IPS-18a (cell line): ENCODE measurements around the gene COPB1.

ENCODE experiments used
- H3K27ac ChIP-seq: one replicate; pipeline ENCODE4 v1.5.1; 2013; ENCODE audit warnings: low read length
- H3K27me3 ChIP-seq: one replicate; pipeline ENCODE4 v1.6.1; 2013; ENCODE audit warnings: mild to moderate bottlenecking, low read length; ENCODE audit not compliant: control insufficient read depth, insufficient read depth
- H3K36me3 ChIP-seq: one replicate; pipeline ENCODE4 v1.6.1; 2013; ENCODE audit warnings: low read depth, low read length; ENCODE audit not compliant: control insufficient read depth
- H3K4me1 ChIP-seq: one replicate; pipeline ENCODE4 v1.6.1; 2013; ENCODE audit warnings: low read depth, low read length; ENCODE audit not compliant: control insufficient read depth
- H3K4me3 ChIP-seq: one replicate; pipeline ENCODE4 v1.5.1; 2013; ENCODE audit warnings: low read length
- H3K9ac ChIP-seq: one replicate; pipeline ENCODE4 v1.6.1; 2013; ENCODE audit warnings: mild to moderate bottlenecking, low read length, moderate library complexity
- H3K9me3 ChIP-seq: one replicate; pipeline ENCODE4 v1.6.1; 2013; ENCODE audit warnings: low read depth, low read length; ENCODE audit not compliant: control insufficient read depth

COPB1 gene

GRCh38 chr11:14499560-14500180, at the start of gene COPB1:
COPB1 (minus strand) TSS chr11:14499811; CDS start chr11:14498928, 883 bp downstream.
- peak within 1 kb of the TSS; percentile 84 for H3K27ac ChIP-seq
- H3K36me3 ChIP-seq, result peaks cover 36% of the 10 kb centered on the region
- peak within 1 kb of the TSS; percentile 93 for H3K4me3 ChIP-seq
- H3K27me3 ChIP-seq, result no peaks in the 10 kb centered on the region
- no peaks in the 10 kb centered on the region for H3K9me3 ChIP-seq
- no peaks in the 10 kb centered on the region for H3K4me1 ChIP-seq
- peak within 1 kb of the TSS; percentile 92 for H3K9ac ChIP-seq

DNA sequence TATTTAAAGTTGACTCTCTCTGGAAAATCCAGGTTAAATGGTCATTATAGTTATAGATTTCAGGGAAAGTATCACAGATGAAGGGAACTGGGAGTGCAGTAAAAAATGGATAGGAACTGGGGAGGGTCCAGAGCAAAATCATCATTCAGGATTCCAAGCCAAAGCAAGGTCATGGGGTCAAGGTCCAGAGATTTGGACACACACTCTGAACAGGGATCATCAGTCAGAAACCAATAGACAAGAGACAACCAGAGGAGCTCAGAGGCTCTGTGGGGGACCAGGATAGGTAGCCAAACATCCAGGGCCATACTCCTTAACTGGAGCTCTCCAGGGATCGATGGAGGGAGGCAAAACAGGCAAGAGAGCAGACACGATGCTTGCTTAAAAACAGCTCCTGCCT, 47.8 kb upstream of the COPB1 start:
- H3K9ac ChIP-seq, result no peak overlapping the region
- no peak overlapping the region for H3K4me3 ChIP-seq
- H3K27me3 ChIP-seq, result no peaks in the 10 kb centered on the region
- no peaks in the 10 kb centered on the region for H3K36me3 ChIP-seq
- H3K27ac ChIP-seq, result no peak overlapping the region
- H3K4me1 ChIP-seq, result peaks cover 2% of the 10 kb centered on the region
- H3K9me3 ChIP-seq, result no peaks in the 10 kb centered on the region

GRCh38 chr11:14546672-14547071, 47.1 kb upstream of the COPB1 start:
- Histone ChIP-seq H3K9me3 (no peaks in the 10 kb centered on the region), H3K4me3 (no peak overlapping the region), H3K27ac (no peak overlapping the region), H3K36me3 (no peaks in the 10 kb centered on the region), H3K9ac (no peak overlapping the region), H3K4me1 (peaks cover 8% of the 10 kb centered on the region), H3K27me3 (no peaks in the 10 kb centered on the region)

- Histone ChIP-seq H3K27ac (no peak overlapping the region), H3K9ac (no peak overlapping the region), H3K4me1 (peaks cover 20% of the 10 kb centered on the region), H3K27me3 (no peaks in the 10 kb centered on the region), H3K9me3 (no peaks in the 10 kb centered on the region), H3K4me3 (no peak overlapping the region), H3K36me3 (no peaks in the 10 kb centered on the region)
Measured at GRCh38 chr11:14544611-14545010, 45.0 kb upstream of the COPB1 start.

DNA sequence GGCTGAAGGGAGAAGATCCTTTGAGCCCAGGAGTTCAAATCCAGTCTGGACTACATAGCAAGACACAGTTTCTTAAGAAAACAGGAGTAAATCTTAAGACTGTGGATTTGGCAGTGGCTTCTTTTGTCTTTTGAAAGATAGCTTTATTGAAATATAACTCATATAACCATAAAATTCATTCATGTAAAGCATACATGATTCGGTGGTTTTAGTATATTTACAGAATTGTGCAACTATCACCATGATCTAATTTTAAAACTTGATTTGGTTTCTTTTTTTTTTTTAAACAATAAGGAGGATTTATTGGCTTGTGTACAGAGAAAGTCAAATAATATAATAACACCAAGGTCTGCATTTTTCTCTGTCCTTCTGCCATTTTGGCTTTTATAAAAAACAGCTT, 43.6 kb upstream of the COPB1 start:
- no peaks in the 10 kb centered on the region for H3K36me3 ChIP-seq
- H3K4me3 ChIP-seq, result no peak overlapping the region
- H3K27me3 ChIP-seq, result no peaks in the 10 kb centered on the region
- H3K27ac ChIP-seq, result no peak overlapping the region
- no peak overlapping the region for H3K9ac ChIP-seq
- H3K9me3 ChIP-seq, result no peaks in the 10 kb centered on the region
- H3K4me1 ChIP-seq, result peaks cover 20% of the 10 kb centered on the region

DNA sequence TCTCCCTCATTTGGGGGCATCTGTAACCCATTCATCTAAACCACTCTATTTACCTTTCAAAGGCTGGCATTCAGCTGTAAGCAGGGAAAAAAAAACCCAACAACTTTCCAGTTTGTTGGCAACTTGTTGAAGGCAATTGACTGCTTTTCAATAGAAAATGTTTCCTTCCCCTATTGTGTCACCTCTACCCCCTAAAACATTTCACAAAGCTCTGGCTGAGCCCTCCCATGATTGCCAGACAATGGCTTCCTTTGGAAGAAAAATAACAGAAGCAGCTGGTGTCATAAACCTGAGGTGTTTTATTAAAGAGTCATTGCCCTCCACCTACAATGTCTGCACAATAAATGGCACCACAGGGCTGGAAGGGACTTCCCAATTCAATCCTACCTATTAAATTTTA, 42.7 kb upstream of the COPB1 start:
- H3K4me1 ChIP-seq, result peaks cover 20% of the 10 kb centered on the region

DNA sequence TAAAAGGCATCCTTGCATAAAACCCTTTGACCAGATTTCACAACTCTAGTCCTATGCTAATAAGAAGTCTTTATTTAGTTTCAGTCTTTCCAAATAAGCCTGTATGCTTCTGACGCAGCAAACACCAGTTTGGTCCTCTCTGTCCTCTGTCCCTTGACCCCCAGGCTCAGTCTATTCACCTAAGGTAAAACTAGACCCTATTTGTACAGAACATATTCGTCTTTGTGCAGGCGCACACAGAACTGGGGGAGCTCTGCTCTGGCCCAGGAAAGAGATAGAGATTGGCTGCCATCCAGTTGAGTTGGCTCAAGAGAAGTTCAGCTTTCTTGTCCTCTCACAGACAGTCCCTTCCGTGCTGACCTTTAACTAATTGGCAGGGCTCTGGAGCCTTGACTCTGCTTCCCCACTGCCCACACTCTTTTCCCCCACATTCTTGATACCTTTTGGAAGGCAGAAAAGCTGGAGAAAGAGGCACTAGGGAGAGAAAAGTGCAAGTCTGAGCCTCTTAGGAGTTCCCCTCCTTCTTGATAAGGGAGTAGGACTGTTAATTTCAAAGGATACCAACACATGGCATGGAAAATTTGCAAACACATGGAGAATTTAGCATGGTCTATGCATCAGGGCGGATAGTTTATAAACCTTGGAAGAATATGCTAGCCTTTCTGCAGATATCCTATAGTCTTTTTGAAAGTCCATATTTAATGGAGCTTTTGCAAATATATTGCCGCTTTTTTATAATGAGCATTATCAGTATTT, 41.8 kb upstream of the COPB1 start:
- Histone ChIP-seq H3K27ac (no peak overlapping the region), H3K4me3 (no peak overlapping the region), H3K4me1 (peaks cover 20% of the 10 kb centered on the region), H3K27me3 (no peaks in the 10 kb centered on the region), H3K36me3 (no peaks in the 10 kb centered on the region), H3K9me3 (no peaks in the 10 kb centered on the region), H3K9ac (no peak overlapping the region)

More for the DNA sequence above, 42.7 kb upstream of the COPB1 start:
- H3K9me3 ChIP-seq, result no peaks in the 10 kb centered on the region
- H3K36me3 ChIP-seq, result no peaks in the 10 kb centered on the region
- H3K9ac ChIP-seq, result no peak overlapping the region
- no peak overlapping the region for H3K27ac ChIP-seq
- H3K27me3 ChIP-seq, result no peaks in the 10 kb centered on the region
- H3K4me3 ChIP-seq, result no peak overlapping the region

DNA sequence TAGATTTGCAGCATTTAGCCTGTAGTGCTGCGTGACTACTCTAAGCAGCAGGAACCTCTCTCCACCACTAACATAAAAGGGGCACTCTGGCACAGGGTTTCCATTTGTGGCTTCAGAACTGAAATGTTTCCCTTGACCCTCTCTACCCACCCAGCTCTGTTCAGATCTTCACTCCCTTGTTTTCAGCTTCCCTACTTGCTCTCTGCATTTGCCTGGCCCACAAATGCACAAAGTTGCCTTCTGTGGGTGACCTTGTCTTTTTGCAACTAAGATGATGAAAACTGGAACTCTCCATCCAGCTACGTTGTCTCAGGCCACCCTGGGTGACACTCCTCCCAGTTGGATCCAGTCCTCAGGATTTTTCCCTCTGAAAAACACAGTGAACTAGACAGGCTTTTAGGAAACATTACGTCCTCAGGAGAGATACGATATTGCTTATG, 40.4 kb upstream of the COPB1 start:
- H3K4me1 ChIP-seq, result peaks cover 20% of the 10 kb centered on the region
- H3K36me3 ChIP-seq, result no peaks in the 10 kb centered on the region
- H3K27me3 ChIP-seq, result no peaks in the 10 kb centered on the region
- no peaks in the 10 kb centered on the region for H3K9me3 ChIP-seq
- no peak overlapping the region for H3K27ac ChIP-seq
- no peak overlapping the region for H3K9ac ChIP-seq
- H3K4me3 ChIP-seq, result no peak overlapping the region

GRCh38 chr11:14538926-14539554, 39.4 kb upstream of the COPB1 start:
- Histone ChIP-seq H3K9me3 (no peaks in the 10 kb centered on the region), H3K4me3 (no peak overlapping the region), H3K27ac (no peak overlapping the region), H3K36me3 (no peaks in the 10 kb centered on the region), H3K9ac (no peak overlapping the region), H3K27me3 (no peaks in the 10 kb centered on the region), H3K4me1 (peaks cover 20% of the 10 kb centered on the region)

DNA sequence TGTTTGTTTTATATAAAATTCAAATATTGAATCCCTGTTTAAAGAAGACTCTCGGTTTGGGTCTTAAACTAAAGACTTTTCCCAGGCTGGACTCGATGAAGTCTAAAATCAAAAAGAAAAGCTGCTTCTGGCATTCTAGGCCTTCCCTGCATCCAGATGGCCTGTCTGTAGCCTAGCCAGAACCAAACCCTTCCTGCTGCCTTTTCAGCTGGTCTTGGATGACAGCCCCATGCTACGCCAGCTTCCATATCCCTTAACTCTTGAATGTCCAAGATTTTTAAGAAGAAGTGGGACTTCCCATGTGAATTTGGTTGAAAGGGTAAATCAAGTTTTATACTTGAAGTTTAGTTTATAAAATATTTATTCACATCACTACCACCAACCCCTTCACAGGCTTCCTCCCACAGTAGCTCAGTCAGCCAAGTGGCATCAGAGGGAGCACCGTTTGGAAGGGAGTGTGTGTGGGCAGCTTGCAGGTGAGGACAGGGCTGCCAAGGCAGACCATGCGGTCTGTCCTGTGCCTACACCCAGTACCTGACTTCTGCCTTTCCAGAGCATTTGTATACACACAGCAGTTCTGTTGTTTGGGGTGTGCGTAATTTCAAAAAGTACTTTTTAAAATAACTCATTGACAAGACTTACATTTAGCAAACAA, 38.8 kb upstream of the COPB1 start:
- H3K27ac ChIP-seq, result no peak overlapping the region
- H3K4me3 ChIP-seq, result no peak overlapping the region
- H3K9ac ChIP-seq, result no peak overlapping the region
- H3K27me3 ChIP-seq, result no peaks in the 10 kb centered on the region
- no peaks in the 10 kb centered on the region for H3K36me3 ChIP-seq
- H3K9me3 ChIP-seq, result no peaks in the 10 kb centered on the region
- H3K4me1 ChIP-seq, result peaks cover 20% of the 10 kb centered on the region

GRCh38 chr11:14537134-14537599, 37.6 kb upstream of the COPB1 start:
- Histone ChIP-seq H3K4me3 (no peak overlapping the region), H3K27me3 (no peaks in the 10 kb centered on the region), H3K4me1 (peaks cover 15% of the 10 kb centered on the region), H3K36me3 (no peaks in the 10 kb centered on the region), H3K27ac (no peak overlapping the region), H3K9me3 (no peaks in the 10 kb centered on the region), H3K9ac (no peak overlapping the region)
